B cell (primary cell): ENCODE results near the gene SNX20.

ENCODE experiments used
- EZH2 ChIP-seq: IDR thresholded peaks from 2 replicates; pipeline ENCODE4 v1.6.1; 2012; ENCODE audit warnings: borderline replicate concordance, low read depth, mild to moderate bottlenecking, moderate library complexity, low read length; ENCODE audit not compliant: insufficient read depth, poor library complexity, severe bottlenecking
- TF ChIP-seq, protein P1 (sequence below): fragments of 200-600 bp; IDR thresholded peaks from one replicate; pipeline ENCODE4 v1.8.0; 2022; ENCODE audit warnings: antibody characterized with exemption, mild to moderate bottlenecking

DNA sequence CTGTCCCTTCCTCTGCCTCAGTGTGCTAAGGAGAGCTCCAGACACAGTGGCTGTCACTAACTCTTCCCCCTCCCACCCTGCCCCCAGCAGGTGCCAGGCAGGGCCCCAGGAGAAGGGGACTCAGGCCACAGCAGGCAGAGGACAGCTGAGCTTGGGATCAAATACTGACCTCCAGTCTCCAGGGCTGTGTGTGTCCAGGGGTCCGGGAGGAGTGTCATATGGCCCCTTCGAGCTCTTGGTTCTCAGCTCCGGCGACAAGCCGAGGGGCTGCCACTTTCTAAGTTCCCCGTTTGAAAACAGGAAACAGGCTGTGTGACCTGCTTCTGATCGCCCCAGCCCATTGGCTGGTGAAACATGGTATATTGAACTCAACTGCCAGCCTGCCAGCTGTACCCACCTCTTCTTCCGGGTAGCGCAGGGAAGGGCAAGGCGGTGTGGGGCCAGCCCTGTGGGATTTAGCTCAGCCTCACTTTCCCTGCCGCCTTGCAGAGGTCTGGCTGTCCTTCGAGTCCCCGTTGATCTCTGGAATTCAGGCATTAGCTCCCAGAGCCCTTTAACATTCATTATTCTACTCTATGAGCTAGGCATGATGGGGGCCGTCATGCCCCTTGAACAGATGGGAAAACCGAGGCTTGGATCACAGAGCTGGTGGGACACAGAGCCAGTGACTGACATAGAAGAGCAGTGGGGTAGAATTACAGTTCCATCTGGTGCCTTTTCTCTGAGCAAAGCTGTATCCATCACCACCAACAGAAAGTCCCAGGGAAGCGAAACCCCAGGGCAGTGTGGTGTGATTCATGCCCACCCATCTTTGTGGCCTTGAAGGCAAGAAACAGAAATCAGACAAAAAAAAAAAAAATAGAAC lies at the start of gene SNX20:
- TF ChIP-seq, protein P1, sequence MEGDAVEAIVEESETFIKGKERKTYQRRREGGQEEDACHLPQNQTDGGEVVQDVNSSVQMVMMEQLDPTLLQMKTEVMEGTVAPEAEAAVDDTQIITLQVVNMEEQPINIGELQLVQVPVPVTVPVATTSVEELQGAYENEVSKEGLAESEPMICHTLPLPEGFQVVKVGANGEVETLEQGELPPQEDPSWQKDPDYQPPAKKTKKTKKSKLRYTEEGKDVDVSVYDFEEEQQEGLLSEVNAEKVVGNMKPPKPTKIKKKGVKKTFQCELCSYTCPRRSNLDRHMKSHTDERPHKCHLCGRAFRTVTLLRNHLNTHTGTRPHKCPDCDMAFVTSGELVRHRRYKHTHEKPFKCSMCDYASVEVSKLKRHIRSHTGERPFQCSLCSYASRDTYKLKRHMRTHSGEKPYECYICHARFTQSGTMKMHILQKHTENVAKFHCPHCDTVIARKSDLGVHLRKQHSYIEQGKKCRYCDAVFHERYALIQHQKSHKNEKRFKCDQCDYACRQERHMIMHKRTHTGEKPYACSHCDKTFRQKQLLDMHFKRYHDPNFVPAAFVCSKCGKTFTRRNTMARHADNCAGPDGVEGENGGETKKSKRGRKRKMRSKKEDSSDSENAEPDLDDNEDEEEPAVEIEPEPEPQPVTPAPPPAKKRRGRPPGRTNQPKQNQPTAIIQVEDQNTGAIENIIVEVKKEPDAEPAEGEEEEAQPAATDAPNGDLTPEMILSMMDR = no peak
- no peak for TF ChIP-seq EZH2
